ENCODE measurements around the gene PSMC2. TPM values are rescaled to one million over a fixed set of nuclear protein-coding genes. Genes with fewer than 3 reads are reported as not detected.
"Not testable (repeated sequence)": the region's sequence is repeated elsewhere in the genome, so short reads cannot be mapped to it uniquely, and the experiment has no call there.

PSMC2 gene
- polyA plus RNA-seq, 10 donors = 89.2 to 105 (median 96.8) TPM

DNA sequence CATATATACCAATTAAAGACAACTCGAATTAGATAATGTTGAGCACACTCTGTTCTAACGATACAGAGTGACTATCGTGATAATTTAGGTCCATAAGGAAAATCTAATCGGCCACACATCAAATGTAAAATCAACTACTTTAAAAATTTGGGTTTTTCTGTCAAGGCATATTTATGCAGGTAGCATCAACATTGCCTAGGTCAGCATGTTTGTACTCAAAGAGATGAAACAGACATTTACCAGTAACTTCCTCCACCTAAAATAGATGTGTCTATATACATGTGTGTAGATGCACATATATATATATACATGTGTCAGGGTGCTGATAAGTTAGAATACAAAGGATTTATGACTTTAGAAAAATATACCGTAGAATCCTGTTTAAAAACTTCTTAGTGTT lies 22.0 kb downstream of the PSMC2 start:
- DNase-seq = no peak

- DNase-seq = no peak
These were observed 26.6 kb downstream of the PSMC2 start for GRCh38 chr7:103373866-103374643.

DNA sequence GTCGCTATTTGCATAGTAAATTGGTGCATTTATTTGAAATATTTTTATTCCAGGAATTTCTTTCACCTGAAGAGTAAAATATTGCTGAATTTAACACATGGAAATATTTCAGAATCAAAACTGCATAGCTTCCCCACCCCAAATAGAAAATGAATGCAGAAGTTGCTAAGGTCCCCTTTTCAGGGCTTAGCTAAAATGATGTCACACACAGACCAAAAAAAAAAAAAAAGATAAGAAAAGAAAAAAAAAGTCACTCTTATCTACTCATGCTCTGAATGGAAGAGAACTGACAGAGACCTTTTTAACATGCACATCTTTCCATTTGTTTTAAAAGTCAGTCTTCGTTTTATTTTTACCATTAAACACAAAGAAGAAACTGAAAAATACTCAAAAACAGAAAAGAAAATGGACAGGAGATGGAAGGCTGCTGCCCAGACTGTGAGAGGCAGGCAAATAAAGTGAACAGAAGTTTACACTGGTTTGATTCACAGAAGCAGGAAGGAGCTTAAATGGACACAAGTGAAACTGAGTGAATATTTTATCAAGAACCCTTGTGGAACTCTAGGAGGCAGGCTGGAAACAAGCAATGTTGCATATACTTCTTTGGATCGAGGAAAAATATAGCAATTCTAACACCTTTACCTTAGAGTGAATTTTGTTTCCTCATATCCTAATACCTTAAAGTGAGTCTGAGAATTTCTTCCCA lies 32.0 kb downstream of the PSMC2 start:
- DNase-seq = no peak

DNA sequence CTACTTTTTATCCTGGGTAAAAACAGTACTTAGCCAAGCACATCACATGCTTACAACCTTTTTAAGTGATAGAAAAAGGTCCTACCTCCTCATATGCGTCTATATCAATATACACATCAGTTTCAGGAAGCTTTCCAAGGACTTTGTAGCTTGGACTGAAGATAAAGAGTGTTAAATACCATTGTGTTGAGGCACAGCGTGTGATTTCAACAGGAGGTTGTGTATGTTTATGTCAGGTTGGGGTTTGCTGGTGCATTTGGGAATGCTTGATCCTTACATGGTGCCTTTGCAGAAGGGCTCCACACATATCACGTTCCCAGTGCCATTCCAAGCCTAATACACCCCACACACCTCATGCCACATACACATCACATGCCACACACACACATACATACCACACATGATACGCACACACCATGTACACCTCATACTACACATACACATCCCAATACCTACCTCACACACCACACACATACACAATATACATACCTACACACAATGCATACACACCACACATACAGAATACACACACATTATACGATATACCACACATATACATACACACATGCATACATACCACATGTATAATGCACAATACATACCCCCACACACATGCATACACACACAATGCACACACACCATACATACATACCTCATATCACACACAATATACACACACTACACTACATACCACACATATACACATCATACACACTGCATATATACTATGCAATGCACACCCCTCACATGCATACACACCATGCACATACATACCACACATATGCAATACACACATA lies 33.1 kb downstream of the PSMC2 start:
- no peak for DNase-seq

- DNase-seq = no peak
These were observed 34.0 kb downstream of the PSMC2 start for GRCh38 chr7:103381280-103382031.

- DNase-seq = no peak
These were observed 34.6 kb downstream of the PSMC2 start for GRCh38 chr7:103382032-103382402.

DNA sequence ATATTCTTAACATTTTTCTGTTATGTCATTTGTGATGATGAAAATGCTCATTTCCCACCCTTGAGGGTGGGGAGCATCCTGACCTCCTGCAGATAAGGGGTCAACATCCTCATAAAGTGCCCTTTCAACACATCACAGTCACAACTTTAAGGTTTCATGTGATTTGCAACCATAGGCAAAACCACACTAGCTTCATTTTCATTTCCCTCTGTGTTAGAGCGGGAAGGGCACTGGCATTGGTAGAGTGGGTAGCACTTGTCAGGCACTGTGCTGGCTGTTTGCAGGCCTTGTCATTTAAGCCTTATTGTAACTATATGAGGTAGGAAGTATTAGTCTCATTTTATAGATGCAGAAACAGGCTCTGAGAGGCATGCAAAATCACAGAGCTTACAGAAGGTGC lies 39.8 kb downstream of the PSMC2 start:
- no peak for DNase-seq

DNA sequence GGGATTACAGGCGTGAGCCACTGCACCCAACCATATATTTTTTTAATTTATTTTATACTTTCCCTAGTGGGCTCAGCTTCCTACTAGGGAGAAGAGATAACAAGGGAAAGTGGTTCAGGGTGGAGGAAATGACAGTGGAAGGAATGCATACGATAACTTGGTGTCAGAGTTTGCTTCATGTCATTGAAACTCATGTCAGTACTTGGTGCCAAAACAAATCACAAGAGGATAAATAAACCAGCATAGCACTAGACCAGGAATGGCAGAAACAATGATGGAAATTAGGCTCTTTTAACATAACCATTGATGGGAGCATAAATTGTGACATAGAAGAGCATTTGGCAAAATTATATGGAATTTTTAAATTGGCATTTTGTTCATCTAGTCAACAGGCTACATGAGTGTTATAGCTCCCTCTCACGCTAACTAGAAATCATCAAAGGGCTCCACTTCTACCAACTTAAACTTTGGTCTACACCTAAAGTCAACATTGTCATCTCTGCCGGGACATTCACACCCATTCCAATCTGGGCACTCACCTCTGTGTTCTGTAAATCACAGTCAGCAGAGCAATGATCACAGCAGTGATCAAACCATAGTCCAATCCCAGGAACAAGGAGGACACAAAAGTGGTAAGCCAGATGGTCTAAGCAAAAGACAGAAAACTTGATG lies 41.2 kb downstream of the PSMC2 start:
- DNase-seq = no peak

GRCh38 chr7:103389263-103389662 lies 41.8 kb downstream of the PSMC2 start:
- DNase-seq = no peak

DNA sequence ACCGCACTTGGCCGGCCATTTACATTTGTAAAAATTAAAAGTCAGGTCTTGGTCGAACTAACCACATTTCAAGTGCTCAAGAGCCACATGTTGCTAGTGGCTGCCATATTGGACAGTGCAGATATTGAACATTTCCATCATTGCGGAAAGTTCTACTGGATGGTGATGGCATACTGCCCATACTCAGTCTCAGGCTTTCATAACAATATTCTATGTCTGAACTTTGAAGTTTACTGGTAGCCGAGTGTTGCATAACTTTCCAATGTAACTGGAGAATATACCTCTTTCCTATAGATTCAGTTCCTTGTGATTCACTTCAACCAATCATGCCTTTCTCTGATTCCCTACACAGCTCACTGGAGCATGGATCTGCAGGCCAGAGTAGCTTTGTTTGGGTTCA lies 43.7 kb downstream of the PSMC2 start:
- no peak for DNase-seq

- DNase-seq = no peak
These were observed 44.5 kb downstream of the PSMC2 start for GRCh38 chr7:103391976-103392375.

DNA sequence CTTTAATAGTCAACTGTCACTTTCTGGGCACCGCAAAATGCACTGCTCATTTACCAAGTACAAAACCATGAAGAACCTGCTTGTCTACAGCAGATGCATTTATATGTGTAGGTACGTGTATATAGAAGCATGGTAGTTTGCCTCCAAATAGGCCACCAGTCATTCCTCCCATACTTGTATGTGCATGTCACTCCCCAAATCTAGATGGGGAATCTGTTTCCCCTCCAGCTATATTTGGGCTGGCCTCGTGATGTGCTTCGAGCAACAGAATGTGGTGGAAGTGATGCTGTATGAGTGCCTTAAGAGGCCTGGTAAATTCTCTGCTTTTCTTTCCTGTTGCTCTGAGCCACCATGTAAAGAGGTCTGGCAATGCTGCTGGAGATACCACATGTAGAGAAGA lies 47.1 kb downstream of the PSMC2 start:
- no peak for DNase-seq

DNA sequence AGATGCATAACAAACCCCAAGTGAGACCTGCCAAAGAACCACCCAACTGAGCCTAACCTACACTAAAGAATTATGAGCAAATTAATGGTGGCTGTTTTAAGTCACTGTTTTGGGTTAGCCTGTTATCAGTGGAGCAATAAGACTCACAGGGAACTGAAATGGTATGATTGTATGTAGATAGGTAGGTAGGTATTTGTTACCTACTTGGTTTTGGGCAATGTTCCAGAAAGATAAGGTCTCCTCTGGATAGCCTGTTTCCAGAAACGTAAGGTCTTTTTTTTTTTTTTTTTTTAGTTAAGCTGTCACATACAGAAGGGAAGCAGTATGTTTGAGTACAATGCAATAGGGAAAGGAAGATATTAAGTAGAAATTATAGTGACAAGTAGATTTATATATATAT lies 47.6 kb downstream of the PSMC2 start:
- no peak for DNase-seq

DNA sequence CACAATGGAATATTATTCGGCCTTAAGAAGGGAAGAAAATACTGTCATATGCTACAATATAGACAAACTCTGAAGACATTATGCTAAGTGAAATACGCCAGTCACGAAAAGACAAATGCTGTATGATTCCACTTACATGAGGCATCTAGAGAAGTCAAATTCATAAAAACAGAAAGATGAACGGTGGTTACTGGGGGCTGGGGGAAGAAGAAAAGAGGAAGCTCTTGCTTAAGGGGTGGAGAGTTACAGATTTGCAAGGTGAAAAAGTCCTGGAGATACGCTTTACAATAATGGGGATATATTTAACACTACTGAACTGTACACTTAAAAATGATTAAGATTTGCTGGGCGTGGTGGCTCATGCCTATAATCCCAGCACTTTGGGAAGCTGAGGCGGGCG lies 49.0 kb downstream of the PSMC2 start:
- DNase-seq = no peak

DNA sequence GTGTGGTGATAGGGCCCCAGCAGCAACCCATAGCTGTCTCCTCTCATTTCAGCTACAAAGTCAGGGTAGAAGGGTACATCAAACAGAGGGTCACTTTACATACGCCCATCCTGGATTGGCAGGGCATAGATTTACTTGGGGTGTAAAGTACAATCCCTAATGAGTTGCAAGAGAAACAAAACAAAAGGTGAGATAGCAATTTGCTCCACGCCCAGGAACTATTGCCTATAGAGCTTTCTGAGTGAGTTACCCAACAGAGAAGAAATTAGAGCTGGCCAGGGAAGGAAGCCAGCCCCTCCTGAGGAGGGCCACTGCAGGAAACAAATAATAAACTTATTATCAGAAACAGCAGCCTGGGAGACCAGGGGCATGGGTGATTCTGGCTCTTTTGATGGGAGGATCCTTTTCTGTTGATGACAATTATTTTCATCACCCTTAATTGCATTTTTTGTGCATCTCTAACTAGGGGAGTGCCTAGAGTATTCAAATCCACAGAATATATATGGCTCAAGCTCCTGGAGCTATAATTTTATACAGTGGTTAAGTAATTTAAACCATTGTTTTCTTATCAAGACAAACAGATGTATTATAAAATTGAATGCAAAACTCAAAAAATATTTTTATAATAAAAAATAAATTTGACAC lies 51.2 kb downstream of the PSMC2 start:
- no peak for DNase-seq

- DNase-seq = not testable (repeated sequence)
These were observed 52.2 kb downstream of the PSMC2 start for GRCh38 chr7:103399687-103400086.

DNA sequence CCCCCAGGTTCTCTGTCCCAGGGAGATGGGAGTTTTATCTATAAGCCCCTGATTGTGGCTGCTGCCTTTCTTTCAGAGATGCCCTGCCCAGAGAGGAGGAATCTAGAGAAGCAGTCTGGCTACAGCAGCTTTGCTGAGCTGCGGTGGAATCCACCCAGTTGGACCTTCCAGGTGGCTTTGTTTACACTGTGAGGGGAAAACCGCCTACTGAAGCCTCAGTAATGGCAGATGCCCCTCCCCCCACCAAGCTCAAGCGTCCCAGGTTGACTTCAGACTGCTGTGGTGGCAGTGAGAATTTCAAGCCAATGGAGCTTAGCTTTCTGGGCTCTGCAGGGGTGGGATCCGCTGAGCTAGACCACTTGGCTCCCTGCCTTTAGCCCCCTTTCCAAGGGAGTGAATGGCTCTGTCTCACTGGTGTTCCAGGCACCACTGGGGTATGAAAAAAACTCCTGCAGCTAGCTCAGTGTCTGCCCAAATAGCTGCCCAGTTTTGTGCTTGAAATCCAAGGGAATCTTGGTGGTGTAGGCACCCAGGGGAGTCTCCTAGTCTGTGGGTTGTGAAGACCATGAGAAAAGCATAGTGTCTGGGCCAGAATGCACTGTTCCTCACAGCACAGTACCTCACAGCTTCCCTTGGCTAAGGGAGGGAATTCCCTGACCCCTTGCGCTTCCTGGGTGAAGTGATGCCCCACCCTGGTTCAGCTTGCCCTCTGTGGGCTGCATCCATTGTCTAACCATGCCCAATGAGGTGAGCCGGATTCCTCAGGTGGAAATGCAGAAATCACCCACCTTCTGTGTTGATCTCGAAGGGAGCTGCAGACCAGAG lies 58.6 kb downstream of the PSMC2 start:
- DNase-seq = not testable (repeated sequence)

DNA sequence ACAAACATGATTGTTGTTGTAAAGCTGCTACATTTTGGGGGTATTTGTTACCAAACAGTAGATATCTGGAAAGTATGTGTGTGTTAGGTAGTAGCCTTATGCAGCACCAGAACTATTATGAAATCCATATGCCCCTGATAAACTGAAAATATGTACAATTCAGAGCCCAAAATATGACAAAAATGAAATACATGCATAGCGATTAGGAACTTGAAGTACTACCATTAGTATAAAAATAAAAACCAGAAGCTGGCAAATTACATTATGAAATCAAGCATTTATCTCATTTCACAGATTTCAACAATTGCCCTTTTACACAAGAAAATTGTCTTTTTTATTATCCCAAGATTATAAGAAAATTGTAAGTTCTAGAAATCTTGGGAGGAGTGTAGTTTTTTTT lies 64.7 kb downstream of the PSMC2 start:
- DNase-seq = no peak

- DNase-seq = no peak
These were observed 66.0 kb downstream of the PSMC2 start for GRCh38 chr7:103413407-103413806.

DNA sequence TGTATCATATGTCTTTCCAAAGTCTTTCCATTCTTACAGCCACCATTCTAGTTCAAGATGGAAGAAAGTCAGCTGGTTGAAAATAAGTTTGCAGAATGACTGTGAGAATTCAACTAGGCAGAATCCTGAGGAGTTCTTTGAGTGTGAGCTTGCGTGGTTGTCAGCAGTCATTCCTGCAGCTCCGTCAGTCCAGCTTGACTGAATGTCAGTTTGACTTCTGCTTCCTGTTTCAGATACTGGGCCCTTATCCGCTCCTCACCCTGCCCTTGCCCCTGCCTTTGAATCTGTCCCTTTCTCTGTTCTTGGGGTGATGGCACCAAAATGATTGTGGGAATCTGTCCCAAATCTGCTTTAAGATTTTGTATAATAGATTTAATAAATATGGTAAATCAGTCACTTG lies 70.8 kb downstream of the PSMC2 start:
- no peak for DNase-seq
